ENCODE results near the gene DLGAP4. TPM values are rescaled to one million over a fixed set of nuclear protein-coding genes. Genes with fewer than 3 reads are reported as not detected.

DLGAP4 gene
- total RNA-seq, 1 donor = 18.1 TPM

DNA sequence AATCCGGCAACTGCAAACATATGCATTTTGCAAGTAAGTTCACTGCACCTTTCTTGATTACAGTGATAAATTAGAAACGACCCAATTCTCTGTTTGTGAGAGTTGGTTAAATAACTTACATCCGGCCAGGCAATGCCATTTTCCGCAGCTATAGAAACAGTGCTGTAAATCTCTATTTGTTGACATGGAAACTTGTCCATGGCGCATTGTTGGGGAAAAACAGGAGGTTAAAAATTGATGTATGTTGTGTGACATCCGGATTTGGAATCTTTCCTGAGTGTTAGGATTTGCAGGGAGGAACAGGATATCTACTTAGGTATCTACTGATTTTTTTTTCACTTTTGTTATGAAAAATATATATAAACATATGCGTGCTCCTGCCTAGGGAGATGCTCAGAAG is 66.5 kb downstream of the DLGAP4 start:
- Histone ChIP-seq H3K9me3 (ENCODE audit: low read depth, low read length) (no peaks in the 10 kb centered on the region), H4K20me1 (ENCODE audit: insufficient read depth, low read length) (no peaks in the 10 kb centered on the region), H3K4me3 (ENCODE audit: insufficient read depth, low read length) (no peak overlapping the region), H3K36me3 (ENCODE audit: insufficient read depth, low read length) (no peaks in the 10 kb centered on the region), H3K79me2 (ENCODE audit: insufficient read depth, low read length) (no peaks in the 10 kb centered on the region), H3K4me1 (ENCODE audit: insufficient read depth, low read length) (no peaks in the 10 kb centered on the region), H3K27me3 (ENCODE audit: insufficient read depth, low read length) (peaks cover 10% of the 10 kb centered on the region), H2AFZ (ENCODE audit: low read length) (no peak overlapping the region), H3K4me2 (ENCODE audit: insufficient read depth, low read length) (no peak overlapping the region), H3K27ac (ENCODE audit: low read depth, low read length) (no peak overlapping the region)
- TF ChIP-seq CTCF (IDR thresholded peaks at IDR 0.05; ENCODE audit: extremely low read depth, low read depth, low read length) = no peak
- DNase-seq (ENCODE audit: insufficient read length, low spot score, missing footprints) = no peak

DNA sequence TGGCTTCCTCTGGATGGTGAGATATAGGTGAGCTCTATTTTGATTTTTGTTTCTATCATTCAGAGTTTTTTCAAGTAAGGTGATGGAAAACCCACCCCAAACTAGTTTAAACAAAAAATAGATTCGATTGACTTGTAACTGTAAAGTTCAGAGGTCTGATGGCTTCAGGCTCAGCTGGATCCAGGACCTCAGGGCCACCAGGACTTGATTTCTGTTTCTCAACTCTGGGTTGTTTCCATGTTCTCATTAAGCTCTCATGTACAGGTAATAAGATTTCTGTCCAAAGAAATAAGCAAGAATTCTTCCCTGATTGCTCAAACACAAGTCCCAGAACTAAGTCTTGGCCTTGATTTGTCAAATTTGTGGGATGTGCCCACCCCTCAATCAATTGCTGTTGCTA is 67.0 kb downstream of the DLGAP4 start:
- H3K36me3 ChIP-seq (ENCODE audit: insufficient read depth, low read length) = no peaks in the 10 kb centered on the region
- H3K79me2 ChIP-seq (ENCODE audit: insufficient read depth, low read length) = no peaks in the 10 kb centered on the region
- H3K27me3 ChIP-seq (ENCODE audit: insufficient read depth, low read length) = peaks cover 6% of the 10 kb centered on the region
- DNase-seq (ENCODE audit: insufficient read length, low spot score, missing footprints) = no peak
- H2AFZ ChIP-seq (ENCODE audit: low read length) = no peak overlapping the region
- no peak for TF ChIP-seq CTCF (IDR thresholded peaks at IDR 0.05; ENCODE audit: extremely low read depth, low read depth, low read length)
- no peak overlapping the region for H3K4me2 ChIP-seq (ENCODE audit: insufficient read depth, low read length)
- no peak overlapping the region for H3K4me3 ChIP-seq (ENCODE audit: insufficient read depth, low read length)
- no peaks in the 10 kb centered on the region for H3K4me1 ChIP-seq (ENCODE audit: insufficient read depth, low read length)
- no peak overlapping the region for H3K27ac ChIP-seq (ENCODE audit: low read depth, low read length)
- no peaks in the 10 kb centered on the region for H4K20me1 ChIP-seq (ENCODE audit: insufficient read depth, low read length)
- H3K9me3 ChIP-seq (ENCODE audit: low read depth, low read length) = no peaks in the 10 kb centered on the region

DNA sequence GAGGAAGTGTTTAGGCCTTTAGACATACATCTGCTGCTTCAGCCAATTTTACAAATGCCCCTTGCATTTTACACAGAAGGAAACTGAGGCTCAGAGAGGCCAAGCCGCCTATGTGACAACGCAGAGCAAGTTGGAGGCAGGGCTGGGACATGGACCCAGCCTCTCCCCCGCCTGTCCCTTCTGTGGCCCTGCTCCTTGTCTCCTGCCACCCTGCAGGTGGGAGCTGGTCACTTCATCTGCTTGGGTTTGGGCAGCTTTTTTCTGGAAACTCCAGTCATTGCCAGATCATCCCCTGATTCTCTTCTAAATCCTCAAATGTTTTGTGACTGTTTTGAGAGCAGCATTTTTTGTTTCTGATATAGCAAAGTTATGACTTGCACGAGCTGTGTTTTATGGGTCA is 68.9 kb downstream of the DLGAP4 start:
- Histone ChIP-seq H3K4me1 (ENCODE audit: insufficient read depth, low read length) (no peaks in the 10 kb centered on the region), H3K27me3 (ENCODE audit: insufficient read depth, low read length) (peaks cover 9% of the 10 kb centered on the region), H3K27ac (ENCODE audit: low read depth, low read length) (no peak overlapping the region), H3K4me3 (ENCODE audit: insufficient read depth, low read length) (no peak overlapping the region), H3K36me3 (ENCODE audit: insufficient read depth, low read length) (no peaks in the 10 kb centered on the region), H3K4me2 (ENCODE audit: insufficient read depth, low read length) (no peak overlapping the region), H3K79me2 (ENCODE audit: insufficient read depth, low read length) (no peaks in the 10 kb centered on the region), H2AFZ (ENCODE audit: low read length) (no peak overlapping the region), H3K9me3 (ENCODE audit: low read depth, low read length) (no peaks in the 10 kb centered on the region), H4K20me1 (ENCODE audit: insufficient read depth, low read length) (no peaks in the 10 kb centered on the region)
- no peak for TF ChIP-seq CTCF (IDR thresholded peaks at IDR 0.05; ENCODE audit: extremely low read depth, low read depth, low read length)
- no peak for DNase-seq (ENCODE audit: insufficient read length, low spot score, missing footprints)

DNA sequence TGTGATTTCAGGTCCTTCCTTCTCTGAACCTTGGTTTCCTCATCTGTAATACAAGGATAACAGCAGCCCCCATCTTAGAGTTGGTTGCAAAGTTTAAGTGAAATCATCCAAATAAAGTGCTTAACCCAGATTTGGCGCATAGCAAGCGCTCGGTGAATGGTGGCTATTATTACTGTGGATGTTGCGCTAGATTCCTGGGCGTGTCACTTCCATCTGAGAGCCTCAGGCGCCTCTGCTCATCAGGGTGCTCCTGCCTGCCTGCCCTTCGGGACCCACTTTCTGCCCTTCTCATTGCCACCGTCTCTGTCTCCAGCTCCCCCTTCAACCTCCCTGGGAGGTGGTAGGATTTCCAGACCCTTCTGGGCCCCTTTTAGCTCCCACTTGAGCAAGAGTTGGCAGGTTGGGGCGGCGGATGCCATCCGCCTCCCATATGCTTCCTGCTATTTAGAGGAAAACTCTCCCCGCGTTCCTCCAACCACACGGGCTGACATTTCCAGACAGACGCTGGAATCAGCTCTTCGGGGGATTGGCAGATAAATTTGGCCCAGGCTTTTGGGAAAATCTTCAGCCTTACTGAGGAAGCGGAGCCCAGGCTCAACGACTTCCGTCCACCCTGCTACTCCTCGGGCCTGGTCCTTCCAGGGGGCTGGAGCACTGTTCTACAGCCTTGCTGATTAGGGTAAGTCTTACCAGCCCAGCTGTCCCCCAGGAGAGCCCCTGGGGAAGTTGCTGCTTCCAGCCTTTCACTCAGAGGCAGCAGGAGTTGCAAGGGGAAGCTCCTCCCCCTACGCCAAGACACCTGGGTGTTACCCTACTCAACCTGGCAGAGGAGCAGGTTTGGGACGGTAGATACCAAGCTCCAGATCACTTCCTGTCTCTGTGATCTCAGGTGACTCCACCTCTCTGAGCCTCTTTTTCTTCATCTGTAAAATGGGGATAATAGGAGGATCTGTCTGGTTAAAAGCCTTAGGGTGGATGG is 71.5 kb downstream of the DLGAP4 start:
- H2AFZ ChIP-seq (ENCODE audit: low read length) = no peak overlapping the region
- DNase-seq (ENCODE audit: insufficient read length, low spot score, missing footprints) = no peak
- peaks cover 9% of the 10 kb centered on the region for H3K27me3 ChIP-seq (ENCODE audit: insufficient read depth, low read length)
- H3K4me3 ChIP-seq (ENCODE audit: insufficient read depth, low read length) = no peak overlapping the region
- no peak for TF ChIP-seq CTCF (IDR thresholded peaks at IDR 0.05; ENCODE audit: extremely low read depth, low read depth, low read length)
- H4K20me1 ChIP-seq (ENCODE audit: insufficient read depth, low read length) = no peaks in the 10 kb centered on the region
- H3K4me2 ChIP-seq (ENCODE audit: insufficient read depth, low read length) = no peak overlapping the region
- no peak overlapping the region for H3K27ac ChIP-seq (ENCODE audit: low read depth, low read length)
- H3K79me2 ChIP-seq (ENCODE audit: insufficient read depth, low read length) = no peaks in the 10 kb centered on the region
- no peaks in the 10 kb centered on the region for H3K9me3 ChIP-seq (ENCODE audit: low read depth, low read length)
- no peaks in the 10 kb centered on the region for H3K36me3 ChIP-seq (ENCODE audit: insufficient read depth, low read length)
- H3K4me1 ChIP-seq (ENCODE audit: insufficient read depth, low read length) = no peaks in the 10 kb centered on the region

Data from osteoblast (primary cell).